ENCODE measurements around the gene HARBI1. TPM values are rescaled to one million over a fixed set of nuclear protein-coding genes. Genes with fewer than 3 reads are reported as not detected.

The HARBI1 gene
- polyA plus RNA-seq, 1 of the 3 experiments (the other 2 are of a cell fraction): 2.4 TPM

- 94% methylated on average over 10 of the region's 10 CpGs for WGBS (ENCODE audit: low lambda C conversion rate)
- H4K20me1 ChIP-seq (ENCODE audit: insufficient read depth): peaks cover 15% of the 10 kb centered on the region; the same call in 1 of the 2 replicates
- no peaks in the 10 kb centered on the region for H3K9me2 ChIP-seq
- no peak for DNase-seq
- no peaks in the 10 kb centered on the region for H3K36me3 ChIP-seq (replicated peaks in 1 of 2; ENCODE audit: control insufficient read depth in 1 of 2, insufficient read depth in 2 of 2, low read length in 1 of 2)
- ChIA-PET CTCF (interaction anchor here (1.0 to 1.6 kb wide), 2 partner anchors 11 to 23 kb away, joined by 3 to 5 read pairs; partner anchors contain the start of gene ATG13), POLR2A (interaction anchor here (1.2 to 1.4 kb wide), 2 partner anchors 23 to 106 kb away, joined by 3 to 4 read pairs; partner anchors contain the start of genes ARHGAP1 and ZNF408)
- no peaks in the 10 kb centered on the region for H3K9me3 ChIP-seq
- H3K9ac ChIP-seq: no peak overlapping the region
- no peak overlapping the region for H3K4me2 ChIP-seq
- H3K27me3 ChIP-seq (ENCODE audit: insufficient read depth): no peaks in the 10 kb centered on the region
- peaks cover 3 to 24% of the 10 kb centered on the region in 2 experiments; a peak in 2 of 4 replicates for H3K4me1 ChIP-seq (ENCODE audit: control insufficient read depth in 1 of 2, insufficient read depth in 2 of 2, low read depth in 1 of 2, low read length in 1 of 2)
- no peak overlapping the region for H3K4me3 ChIP-seq (ENCODE audit: low read depth in 2 of 2, low read length in 1 of 2)
- no peak overlapping the region; a peak in 1 of 4 replicates for H3K27ac ChIP-seq (ENCODE audit: low read depth in 2 of 2, low read length in 1 of 2)
- H3F3A ChIP-seq (replicated peaks; ENCODE audit: insufficient read depth): peaks cover 14% of the 10 kb centered on the region
- TF ChIP-seq GABPA (IDR thresholded peaks at IDR 0.05; ENCODE audit: low read depth): no peak
- TF ChIP-seq ZBTB33 (IDR thresholded peaks at IDR 0.05; ENCODE audit: borderline replicate concordance, low read depth): no peak
- no peak for TF ChIP-seq CHD2 (IDR thresholded peaks at IDR 0.05; ENCODE audit: low read length, partially characterized antibody)
- TF ChIP-seq MAX (IDR thresholded peaks at IDR 0.05; ENCODE audit: low read depth): no peak
- no peak for TF ChIP-seq RXRA (IDR thresholded peaks at IDR 0.05; ENCODE audit: borderline replicate concordance, low read depth)
- no peak for TF ChIP-seq NFIC (IDR thresholded peaks at IDR 0.05; ENCODE audit: borderline replicate concordance)
- TF ChIP-seq SIN3A (IDR thresholded peaks at IDR 0.05; ENCODE audit: borderline replicate concordance, low read depth, low read length): no peak
- H3K79me2 ChIP-seq (ENCODE audit: insufficient read depth): peaks cover 40% of the 10 kb centered on the region
- peak overlapping the region; percentile 100; the same call in 1 of the 2 replicates for H2AFZ ChIP-seq (ENCODE audit: low read depth)
Measured at GRCh38 chr11:46594785-46595184, 22.2 kb downstream of the HARBI1 start.

- H3K27ac ChIP-seq (ENCODE audit: low read depth in 2 of 2, low read length in 1 of 2): peak overlapping the region; percentile 77 to 79
- H3K79me2 ChIP-seq (ENCODE audit: insufficient read depth): peaks cover 44% of the 10 kb centered on the region
- peaks cover 20% of the 10 kb centered on the region; the same call in 1 of the 2 replicates for H4K20me1 ChIP-seq (ENCODE audit: insufficient read depth)
- H3K9me2 ChIP-seq: no peaks in the 10 kb centered on the region
- TF ChIP-seq ELF1 (IDR thresholded peaks at IDR 0.05) (no peak), MEF2A (IDR thresholded peaks at IDR 0.05; ENCODE audit: borderline replicate concordance, low read depth) (no peak), SIN3A (IDR thresholded peaks at IDR 0.05; ENCODE audit: borderline replicate concordance, low read depth, low read length) (no peak), TAF1 (IDR thresholded peaks at IDR 0.05; ENCODE audit: borderline replicate concordance, low read depth, low read length) (no peak), ZBTB33 (IDR thresholded peaks at IDR 0.05; ENCODE audit: borderline replicate concordance, low read depth) (no peak), USF1 (IDR thresholded peaks at IDR 0.05; ENCODE audit: borderline replicate concordance, low read depth) (no peak), CTCF (IDR thresholded peaks at IDR 0.05) (no peak), TCF12 (IDR thresholded peaks at IDR 0.05) (no peak)
- peaks cover 3 to 24% of the 10 kb centered on the region in 2 experiments; a peak in 2 of 4 replicates for H3K4me1 ChIP-seq (ENCODE audit: control insufficient read depth in 1 of 2, insufficient read depth in 2 of 2, low read depth in 1 of 2, low read length in 1 of 2)
- peak overlapping the region; percentile 74 for H3K4me2 ChIP-seq
- H3F3A ChIP-seq (replicated peaks; ENCODE audit: insufficient read depth): peaks cover 14% of the 10 kb centered on the region
- H2AFZ ChIP-seq (ENCODE audit: low read depth): peak overlapping the region; percentile 100
- ChIA-PET CTCF (interaction anchor here (1.0 to 1.6 kb wide), 4 partner anchors 12 to 65 kb away, joined by 3 to 5 read pairs (median 3); partner anchors contain the start of gene ATG13), POLR2A (interaction anchor here (0.8 to 1.4 kb wide), 7 partner anchors 13 to 106 kb away, joined by 3 to 7 read pairs (median 3); partner anchors contain the start of genes ARHGAP1 and ZNF408)
- no peaks in the 10 kb centered on the region for H3K36me3 ChIP-seq (replicated peaks in 1 of 2; ENCODE audit: control insufficient read depth in 1 of 2, insufficient read depth in 2 of 2, low read length in 1 of 2)
- DNase-seq: no peak
- H3K4me3 ChIP-seq (ENCODE audit: low read depth in 2 of 2, low read length in 1 of 2): peak overlapping the region; percentile 78 to 83
- WGBS (ENCODE audit: low lambda C conversion rate): 39% methylated on average over 3 of the region's 3 CpGs
- H3K27me3 ChIP-seq (ENCODE audit: insufficient read depth): no peaks in the 10 kb centered on the region
- peak overlapping the region; percentile 94; the same call in 1 of the 2 replicates for H3K9ac ChIP-seq
- no peaks in the 10 kb centered on the region for H3K9me3 ChIP-seq
Measured at GRCh38 chr11:46594374-46594700, 22.7 kb downstream of the HARBI1 start.

Data from SK-N-SH (cell line).